HEK293T (cell line): Measurements from ENCODE around the gene OR1N2.

Source experiments
- CTCF ChIA-PET: fragments of 350-600 bp; formaldehyde crosslinking; extraction: SDS; loops from one replicate; lab custom pipeline; 2021; ENCODE audit warnings: antibody characterized with exemption, inconsistent platforms; lab: Yijun Ruan, JAX
- POLR2A ChIA-PET: fragments of 350-600 bp; formaldehyde crosslinking; extraction: SDS; loops from one replicate; lab custom pipeline; 2020; ENCODE audit warnings: antibody characterized with exemption, inconsistent platforms; lab: Yijun Ruan, JAX
- DNase-seq: peaks from one replicate; pipeline ENCODE4 v3.0.0; 2012; ENCODE audit warnings: mixed read lengths; ENCODE audit errors: extremely low spot score
- ARNT ChIP-seq: fragments of 450-650 bp; IDR thresholded peaks from 2 replicates; pipeline ENCODE4 v1.6.1; 2017; ENCODE audit warnings: mild to moderate bottlenecking
- BHLHE40 ChIP-seq: fragments of 450-650 bp; IDR thresholded peaks from 2 replicates; pipeline ENCODE4 v1.6.1; 2016; ENCODE audit warnings: mild to moderate bottlenecking, moderate library complexity, borderline replicate concordance
- CTBP1 ChIP-seq: fragments of 450-650 bp; IDR thresholded peaks from 2 replicates; pipeline ENCODE4 v1.6.1; 2016; ENCODE audit warnings: borderline replicate concordance
- ELF4 ChIP-seq: fragments of 450-650 bp; IDR thresholded peaks from 2 replicates; pipeline ENCODE4 v1.6.1; 2017; ENCODE audit warnings: antibody characterized with exemption
- FOXA1 ChIP-seq: fragments of 450-650 bp; IDR thresholded peaks from 2 replicates; pipeline ENCODE4 v1.6.1; 2016; ENCODE audit warnings: mild to moderate bottlenecking
- FOXK2 ChIP-seq: fragments of 450-650 bp; IDR thresholded peaks from 2 replicates; pipeline ENCODE4 v1.6.1; 2016; ENCODE audit warnings: mild to moderate bottlenecking
- FOXM1 ChIP-seq: fragments of 450-650 bp; IDR thresholded peaks from 2 replicates; pipeline ENCODE4 v1.6.1; 2017; ENCODE audit warnings: mild to moderate bottlenecking, borderline replicate concordance
- HDGF ChIP-seq: fragments of 450-650 bp; IDR thresholded peaks from 2 replicates; pipeline ENCODE4 v1.6.1; 2017; ENCODE audit warnings: antibody characterized with exemption, borderline replicate concordance
- L3MBTL2 ChIP-seq: fragments of 450-650 bp; conservative IDR thresholded peaks from 2 replicates; pipeline ENCODE4 v1.6.1; 2016; ENCODE audit warnings: mild to moderate bottlenecking
- LEF1 ChIP-seq: fragments of 450-650 bp; IDR thresholded peaks from 2 replicates; pipeline ENCODE4 v1.6.1; 2017; ENCODE audit warnings: mild to moderate bottlenecking, borderline replicate concordance
- NFRKB ChIP-seq: fragments of 450-650 bp; IDR thresholded peaks from 2 replicates; pipeline ENCODE4 v1.6.1; 2016; ENCODE audit warnings: mild to moderate bottlenecking, moderate library complexity
- SP1 ChIP-seq: fragments of 450-650 bp; IDR thresholded peaks from 2 replicates; pipeline ENCODE4 v1.6.1; 2017
- SUZ12 ChIP-seq: fragments of 450-650 bp; IDR thresholded peaks from 2 replicates; pipeline ENCODE4 v1.6.1; 2016; ENCODE audit warnings: mild to moderate bottlenecking
- TARDBP ChIP-seq: fragments of 450-650 bp; IDR thresholded peaks from 2 replicates; pipeline ENCODE4 v1.6.1; 2016
- ZNF384 ChIP-seq: fragments of 450-650 bp; IDR thresholded peaks from 2 replicates; pipeline ENCODE4 v1.6.1; 2016
- TF ChIP-seq, protein P1 (sequence below): fragments of 450-650 bp; IDR thresholded peaks from 2 replicates; pipeline ENCODE4 v1.6.1; 2016

Gene OR1N2

DNA sequence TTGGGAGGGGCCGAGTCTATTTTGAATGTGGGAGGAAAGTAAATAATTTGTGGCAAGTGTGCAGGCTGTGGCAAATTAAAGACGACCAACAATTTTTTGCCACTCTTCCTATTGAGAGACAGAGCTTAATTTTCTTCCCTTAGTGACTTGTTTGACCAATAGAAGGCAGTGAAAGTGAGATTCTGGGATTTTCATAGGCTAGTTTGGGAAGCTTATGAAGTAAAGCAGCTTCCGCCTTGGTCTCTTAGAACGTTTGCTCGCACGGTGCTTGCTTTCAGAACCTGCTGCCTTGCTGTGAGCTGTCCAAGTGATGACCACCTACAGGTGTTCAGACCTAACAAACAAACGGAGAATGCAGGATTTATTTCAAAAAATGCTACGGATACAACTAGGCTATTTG, 6.7 kb upstream of the OR1N2 start:
- TF ChIP-seq ARNT (no peak), FOXA1 (no peak), NFRKB (no peak), HDGF (no peak)
- no peak for DNase-seq
- ChIA-PET CTCF (no interaction called here), POLR2A (no interaction called here)

DNA sequence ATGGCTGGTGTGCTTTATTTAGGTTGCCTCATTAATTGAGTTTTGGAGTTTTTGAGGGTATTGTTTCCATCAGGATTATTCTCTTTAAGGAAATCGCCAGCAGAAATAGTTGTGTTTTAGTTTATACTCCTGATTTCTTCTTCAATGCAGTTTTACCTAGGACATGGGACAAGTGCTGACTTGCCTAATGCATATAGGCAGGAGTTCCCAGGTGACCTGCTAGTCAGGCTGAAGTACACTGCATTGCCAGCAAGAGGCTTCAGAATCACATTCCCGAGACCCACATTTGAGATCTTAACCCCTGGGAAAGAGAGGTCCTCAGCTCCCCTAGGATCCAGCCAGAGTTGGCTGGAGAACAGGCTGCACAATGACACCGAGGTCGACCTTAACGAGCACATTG, 1.5 kb upstream of the OR1N2 start:
- ChIA-PET POLR2A (no interaction called here), CTCF (no interaction called here)
- TF ChIP-seq, protein P1, sequence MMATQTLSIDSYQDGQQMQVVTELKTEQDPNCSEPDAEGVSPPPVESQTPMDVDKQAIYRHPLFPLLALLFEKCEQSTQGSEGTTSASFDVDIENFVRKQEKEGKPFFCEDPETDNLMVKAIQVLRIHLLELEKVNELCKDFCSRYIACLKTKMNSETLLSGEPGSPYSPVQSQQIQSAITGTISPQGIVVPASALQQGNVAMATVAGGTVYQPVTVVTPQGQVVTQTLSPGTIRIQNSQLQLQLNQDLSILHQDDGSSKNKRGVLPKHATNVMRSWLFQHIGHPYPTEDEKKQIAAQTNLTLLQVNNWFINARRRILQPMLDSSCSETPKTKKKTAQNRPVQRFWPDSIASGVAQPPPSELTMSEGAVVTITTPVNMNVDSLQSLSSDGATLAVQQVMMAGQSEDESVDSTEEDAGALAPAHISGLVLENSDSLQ, result no peak
- TF ChIP-seq SP1, result no peak
- no peak for TF ChIP-seq SUZ12
- TF ChIP-seq L3MBTL2, result no peak
- TF ChIP-seq NFRKB, result no peak
- TF ChIP-seq TARDBP, result no peak
- no peak for TF ChIP-seq BHLHE40
- no peak for TF ChIP-seq LEF1
- no peak for TF ChIP-seq ARNT
- no peak for TF ChIP-seq ZNF384
- no peak for TF ChIP-seq FOXM1
- no peak for TF ChIP-seq CTBP1
- no peak for TF ChIP-seq FOXA1
- TF ChIP-seq FOXK2, result no peak
- TF ChIP-seq HDGF, result no peak
- TF ChIP-seq ELF4, result no peak
- DNase-seq, result no peak

DNA sequence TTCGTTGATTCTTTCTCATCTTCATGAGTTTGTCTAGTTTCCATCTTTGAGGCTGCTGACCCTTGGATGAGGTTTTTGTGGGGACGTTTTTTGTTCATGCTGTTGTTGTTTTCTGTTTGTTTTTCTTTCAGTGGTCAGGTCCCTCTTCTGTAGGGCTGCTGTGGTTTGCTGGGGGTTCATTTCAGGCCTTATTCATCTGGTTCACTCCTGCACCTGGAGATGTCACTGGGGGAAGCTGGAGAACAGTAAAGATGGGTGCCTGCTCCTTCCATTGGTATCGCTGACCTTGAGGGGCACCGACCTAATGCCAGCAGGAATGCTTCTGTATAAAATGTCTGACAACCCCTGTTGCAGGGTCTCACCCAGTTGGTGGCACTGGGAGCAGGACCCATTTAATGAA, 8.5 kb downstream of the OR1N2 start:
- CTCF ChIA-PET, result no interaction called here

DNA sequence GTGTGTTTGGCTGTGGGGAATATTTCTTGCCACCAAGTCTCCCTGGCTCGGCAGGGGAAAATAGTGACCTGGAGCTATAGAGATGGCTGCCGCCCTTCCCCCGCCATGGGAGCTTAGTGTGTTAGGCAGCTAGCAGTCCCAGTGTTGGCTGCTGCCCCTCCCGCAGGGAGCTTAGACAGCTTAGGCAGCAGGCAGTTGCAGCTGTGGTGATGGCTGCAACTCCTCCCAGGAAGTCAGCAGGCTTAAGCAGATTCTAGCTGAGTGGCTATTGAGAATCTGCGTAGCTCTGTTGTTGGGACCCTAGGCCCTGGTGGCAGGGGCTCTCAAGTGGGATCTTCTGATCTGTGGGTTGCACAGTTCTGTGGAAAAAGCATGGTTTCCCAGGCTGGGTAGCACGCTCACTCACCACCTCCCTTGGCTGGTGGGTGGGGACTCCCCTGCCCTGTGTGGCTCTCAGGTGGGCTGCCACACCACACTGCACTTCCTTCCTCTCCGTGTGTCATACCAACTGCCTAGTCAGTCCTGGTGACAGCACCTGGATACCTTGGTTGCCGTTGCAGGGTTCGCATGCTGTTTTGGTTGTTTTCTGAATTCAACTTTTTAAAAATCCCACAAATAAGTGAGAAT, 9.3 kb downstream of the OR1N2 start:
- POLR2A ChIA-PET, result no interaction called here
- no peak for DNase-seq
- CTCF ChIA-PET, result no interaction called here
- TF ChIP-seq FOXA1 (no peak), CTBP1 (no peak)

More for the DNA sequence above, 8.5 kb downstream of the OR1N2 start:
- DNase-seq, result no peak
- POLR2A ChIA-PET, result no interaction called here
- TF ChIP-seq LEF1, result no peak
- no peak for TF ChIP-seq SUZ12
- TF ChIP-seq, protein P1, result no peak
- no peak for TF ChIP-seq NFRKB

DNA sequence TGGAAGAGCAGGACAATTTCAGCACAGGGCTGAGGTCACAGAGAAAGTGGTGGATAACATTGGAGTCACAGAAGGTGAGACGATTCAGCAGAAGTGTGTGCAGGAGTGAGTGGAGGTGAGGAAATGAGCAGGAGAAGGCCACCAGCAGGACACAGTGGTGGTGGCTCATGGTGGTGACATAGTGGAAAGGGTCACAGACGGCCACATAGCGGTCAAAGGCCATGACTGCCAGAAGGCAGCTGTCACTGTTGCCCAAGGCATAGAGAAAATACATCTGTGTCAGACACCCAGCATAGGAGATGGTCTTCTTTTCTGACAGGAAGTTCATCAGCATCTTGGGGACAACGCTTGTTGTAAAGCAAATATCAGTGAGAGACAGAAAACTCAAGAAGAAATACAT, 15.0 kb downstream of the OR1N2 start:
- TF ChIP-seq ARNT (no peak), TARDBP (no peak), BHLHE40 (no peak), L3MBTL2 (no peak), LEF1 (no peak), HDGF (no peak), CTBP1 (no peak), FOXA1 (no peak), ZNF384 (no peak), ELF4 (no peak), NFRKB (no peak), SP1 (no peak)
- TF ChIP-seq, protein P1, result no peak
- ChIA-PET CTCF (no interaction called here), POLR2A (no interaction called here)
- no peak for DNase-seq

DNA sequence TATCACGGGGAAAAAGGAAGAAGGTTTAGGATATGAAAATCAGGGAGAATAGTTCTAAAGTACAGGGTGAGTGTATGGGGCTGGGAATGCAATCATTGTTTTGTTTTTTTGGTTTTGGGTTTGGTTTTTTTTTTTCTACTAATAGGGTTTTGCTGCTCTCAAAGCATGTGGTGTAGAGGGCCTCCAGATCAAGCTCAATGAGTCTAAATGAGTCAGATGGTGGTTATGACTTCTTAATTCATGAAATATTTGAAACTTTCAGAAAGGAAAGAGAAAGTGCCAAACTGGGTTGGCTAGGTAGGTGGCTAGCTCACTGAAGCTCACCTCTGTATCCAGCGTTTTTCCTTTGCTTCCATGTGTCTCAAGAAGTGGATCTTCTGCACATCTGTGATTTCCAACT, 19.5 kb downstream of the OR1N2 start:
- no peak for DNase-seq
- POLR2A ChIA-PET, result no interaction called here
- CTCF ChIA-PET, result no interaction called here
- TF ChIP-seq SUZ12 (no peak), ZNF384 (no peak), LEF1 (no peak), BHLHE40 (no peak), SP1 (no peak), ELF4 (no peak), TARDBP (no peak), HDGF (no peak), NFRKB (no peak)
- TF ChIP-seq, protein P1, result no peak

DNA sequence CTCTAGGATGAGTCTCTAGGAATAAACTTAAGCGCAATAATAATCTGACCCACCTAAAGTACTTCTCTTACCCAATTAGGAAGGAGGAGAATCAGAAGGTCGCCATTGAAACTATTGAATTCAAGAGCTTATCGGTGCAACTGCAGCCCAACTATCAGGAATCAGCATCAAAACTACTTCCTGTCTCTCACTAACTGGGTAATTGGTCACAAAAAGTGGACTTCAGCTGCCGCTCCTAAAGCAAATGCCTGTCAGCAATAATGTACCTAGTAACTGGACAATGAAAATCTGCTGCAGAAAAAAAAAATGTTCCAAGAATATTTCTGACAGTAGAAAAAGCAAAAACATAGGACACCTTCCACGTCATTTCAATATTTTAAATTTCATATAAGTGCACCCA, 27.0 kb downstream of the OR1N2 start:
- TF ChIP-seq FOXA1, result no peak
- no peak for TF ChIP-seq ELF4
- no peak for TF ChIP-seq FOXM1
- CTCF ChIA-PET, result interaction anchor here (1.2 kb wide), 1 partner anchor 81 kb away, joined by 3 read pairs; no protein-coding TSS in a partner anchor
- DNase-seq, result no peak
- POLR2A ChIA-PET, result no interaction called here
